Progenitor cell of endocrine pancreas (in vitro differentiated cells): ENCODE data around the gene TMTC4. TPM values are rescaled to one million over a fixed set of nuclear protein-coding genes. Genes with fewer than 3 reads are reported as not detected.
A peak's percentile ranks its signal among the peaks of the same experiment; 100 is the strongest.
"Not testable (repeated sequence)": the region's sequence is repeated elsewhere in the genome, so short reads cannot be mapped to it uniquely, and the experiment has no call there.

Experiments used
- DNase-seq: peaks from one replicate; pipeline ENCODE4 v3.0.0; 2021; ENCODE audit warnings: low spot score; ENCODE audit not compliant: unreplicated experiment
- H3K27ac Mint-ChIP-seq: 2 replicates; pipeline ENCODE4 v1.8.0; 2021; ENCODE audit warnings: mild to moderate bottlenecking, moderate library complexity, mixed read lengths
- H3K27me3 Mint-ChIP-seq: 2 replicates; pipeline ENCODE4 v1.8.0; 2021; ENCODE audit warnings: mixed read lengths
- H3K36me3 Mint-ChIP-seq: 2 replicates; pipeline ENCODE4 v1.8.0; 2022; ENCODE audit warnings: mixed read lengths; ENCODE audit not compliant: insufficient read depth
- H3K4me1 Mint-ChIP-seq: 2 replicates; pipeline ENCODE4 v1.8.0; 2021; ENCODE audit warnings: low read depth, mixed read lengths
- H3K4me3 Mint-ChIP-seq: 2 replicates; pipeline ENCODE4 v1.8.0; 2021; ENCODE audit warnings: low read depth, mild to moderate bottlenecking, moderate library complexity, mixed read lengths
- H3K9me3 Mint-ChIP-seq: 2 replicates; pipeline ENCODE4 v1.8.0; 2021; ENCODE audit warnings: low read depth, mixed read lengths
- CTCF ChIP-seq: fragments of 200-600 bp; sonication (generic); IDR thresholded peaks from one replicate; pipeline ENCODE4 v1.5.0; 2021; ENCODE audit warnings: antibody characterized with exemption, mild to moderate bottlenecking; ENCODE audit not compliant: unreplicated experiment
- total RNA-seq: library from RNA; stranded (reverse); gene quantifications from 2 replicates; pipeline ENCODE4 v1.2.1, GENCODE V29; 2021

Gene TMTC4
- total RNA-seq, 1 donor from 2014 or later, result 52.7 TPM

GRCh38 chr13:100581030-100581429, 93.6 kb downstream of the TMTC4 start:
- H3K27ac Mint-ChIP-seq, result no peak overlapping the region
- no peak for DNase-seq

GRCh38 chr13:100580045-100580444, 94.5 kb downstream of the TMTC4 start:
- peaks cover 5% of the 10 kb centered on the region for H3K36me3 Mint-ChIP-seq
- H3K4me1 Mint-ChIP-seq, result no peaks in the 10 kb centered on the region
- no peak for TF ChIP-seq CTCF
- no peak overlapping the region for H3K27ac Mint-ChIP-seq
- peaks cover 12% of the 10 kb centered on the region for H3K9me3 Mint-ChIP-seq
- no peak overlapping the region for H3K4me3 Mint-ChIP-seq
- H3K27me3 Mint-ChIP-seq, result no peaks in the 10 kb centered on the region
- no peak for DNase-seq

More at GRCh38 chr13:100581030-100581429, 93.6 kb downstream of the TMTC4 start:
- Mint-ChIP-seq H3K36me3 (peaks cover 5% of the 10 kb centered on the region), H3K4me1 (no peaks in the 10 kb centered on the region), H3K27me3 (no peaks in the 10 kb centered on the region), H3K9me3 (peaks cover 12% of the 10 kb centered on the region), H3K4me3 (no peak overlapping the region)
- TF ChIP-seq CTCF, result no peak

- H3K4me3 Mint-ChIP-seq, H3K4me1 Mint-ChIP-seq, H3K27me3 Mint-ChIP-seq, H3K27ac Mint-ChIP-seq, H3K36me3 Mint-ChIP-seq, DNase-seq: not testable (repeated sequence)
- peaks cover 12% of the 10 kb centered on the region for H3K9me3 Mint-ChIP-seq
These were observed 97.4 kb downstream of the TMTC4 start for GRCh38 chr13:100577239-100577638.

GRCh38 chr13:100573121-100573520, 101.5 kb downstream of the TMTC4 start:
- no peaks in the 10 kb centered on the region for H3K36me3 Mint-ChIP-seq
- no peak overlapping the region for H3K4me3 Mint-ChIP-seq
- H3K4me1 Mint-ChIP-seq, result no peaks in the 10 kb centered on the region
- no peaks in the 10 kb centered on the region for H3K27me3 Mint-ChIP-seq
- peak; percentile 72 for TF ChIP-seq CTCF
- no peak overlapping the region for H3K27ac Mint-ChIP-seq
- peak; percentile 20 for DNase-seq
- peaks cover 4% of the 10 kb centered on the region for H3K9me3 Mint-ChIP-seq

GRCh38 chr13:100566543-100566942, 108.1 kb downstream of the TMTC4 start:
- H3K9me3 Mint-ChIP-seq, result peaks cover 4% of the 10 kb centered on the region
- no peak overlapping the region for H3K4me3 Mint-ChIP-seq
- DNase-seq, result no peak
- peaks cover 1% of the 10 kb centered on the region for H3K4me1 Mint-ChIP-seq
- TF ChIP-seq CTCF, result no peak
- peak overlapping the region; percentile 58 for H3K27ac Mint-ChIP-seq
- H3K36me3 Mint-ChIP-seq, result no peaks in the 10 kb centered on the region
- no peaks in the 10 kb centered on the region for H3K27me3 Mint-ChIP-seq

- H3K36me3 Mint-ChIP-seq, result no peaks in the 10 kb centered on the region
- H3K9me3 Mint-ChIP-seq, result peaks cover 4% of the 10 kb centered on the region
- H3K27ac Mint-ChIP-seq, result no peak overlapping the region
- no peaks in the 10 kb centered on the region for H3K27me3 Mint-ChIP-seq
- no peak for TF ChIP-seq CTCF
- DNase-seq, result no peak
- H3K4me3 Mint-ChIP-seq, result no peak overlapping the region
- peaks cover 1% of the 10 kb centered on the region for H3K4me1 Mint-ChIP-seq
These were observed 109.3 kb downstream of the TMTC4 start for GRCh38 chr13:100565286-100565685.
